GM03348 (cell line): Measurements from ENCODE around the gene SON.
"Not testable (repeated sequence)": the region's sequence is repeated elsewhere in the genome, so short reads cannot be mapped to it uniquely, and the experiment has no call there.

Experiments used
- DNase-seq: peaks from one replicate; pipeline ENCODE4 v3.0.0; 2012; ENCODE audit warnings: low spot score

Gene SON

GRCh38 chr21:33542640-33543504 is at the start of gene SON:
SON (plus strand) TSS chr21:33543038; CDS start chr21:33543093, 55 bp downstream.
- DNase-seq = peak; percentile 99

- DNase-seq = no peak
These were observed 49.1 kb upstream of the SON start for GRCh38 chr21:33493756-33494155.

- no peak for DNase-seq
These were observed 47.1 kb upstream of the SON start for GRCh38 chr21:33495743-33496142.

- DNase-seq = no peak
These were observed 46.5 kb upstream of the SON start for GRCh38 chr21:33496345-33496744.

GRCh38 chr21:33505833-33506232 is 37.0 kb upstream of the SON start:
- no peak for DNase-seq

- DNase-seq = not testable (repeated sequence)
These were observed 35.8 kb upstream of the SON start for GRCh38 chr21:33507003-33507402.

- DNase-seq = no peak
These were observed 32.0 kb upstream of the SON start for GRCh38 chr21:33510826-33511225.

GRCh38 chr21:33511639-33512038 is 31.2 kb upstream of the SON start:
- DNase-seq = no peak

GRCh38 chr21:33512481-33512880 is 30.4 kb upstream of the SON start:
- no peak for DNase-seq

- peak; percentile 42 for DNase-seq
These were observed 28.6 kb upstream of the SON start for GRCh38 chr21:33514229-33514628.

- DNase-seq = no peak
These were observed 23.9 kb upstream of the SON start for GRCh38 chr21:33518899-33519298.

- DNase-seq = no peak
These were observed 20.4 kb upstream of the SON start for GRCh38 chr21:33522297-33522952.

GRCh38 chr21:33522953-33523349 is 19.9 kb upstream of the SON start:
- DNase-seq = no peak

- DNase-seq = no peak
These were observed 11.8 kb upstream of the SON start for GRCh38 chr21:33531007-33531406.

GRCh38 chr21:33537212-33537611 is 5.6 kb upstream of the SON start:
- no peak for DNase-seq

- peak; percentile 29 for DNase-seq
These were observed 3.2 kb upstream of the SON start for GRCh38 chr21:33539616-33540015.

GRCh38 chr21:33540711-33541104 is 2.1 kb upstream of the SON start:
- DNase-seq = no peak

- DNase-seq = peak; percentile 18
These were observed 1.6 kb upstream of the SON start for GRCh38 chr21:33541105-33541711.

GRCh38 chr21:33541756-33542639 is 840 bp upstream of the SON start, which contains the start of gene GART:
GART (minus strand) TSS chr21:33542117; CDS start chr21:33539315, 2,802 bp downstream.
- DNase-seq = peak; percentile 93

- DNase-seq = no peak
These were observed 779 bp downstream of the SON start for GRCh38 chr21:33543505-33544129.

- DNase-seq = no peak
These were observed 1.8 kb downstream of the SON start for GRCh38 chr21:33544451-33545195.
